Endothelial cell of umbilical vein (primary cell): Measurements from ENCODE around the gene GSTCD. TPM values are rescaled to one million over a fixed set of nuclear protein-coding genes. Genes with fewer than 3 reads are reported as not detected.

ENCODE experiments used
- BruUV-seq: library from RNA; stranded (reverse); fragments of 400-500 nt; replicated peaks from 2 replicates; lab custom pipeline; 2021; lab: Mats Ljungman, UMichigan
- CTCF ChIA-PET: fragments of 300-600, 350-600 bp; sonication (Branson Sonifier 250); formaldehyde crosslinking; loops from one replicate; lab custom pipeline; 2021; ENCODE audit warnings: antibody characterized with exemption, inconsistent platforms; lab: Charles Lee
- POLR2A ChIA-PET: fragments of 300-600, 350-600 bp; sonication (Branson Sonifier 250); formaldehyde crosslinking; loops from one replicate; lab custom pipeline; 2021; ENCODE audit warnings: antibody characterized with exemption, inconsistent platforms; lab: Charles Lee
- DNase-seq: peaks from one replicate; pipeline ENCODE4 v3.0.0-alpha.2; 2011; ENCODE audit warnings: low read depth, low spot score
- FAIRE-seq: peaks from 2 replicates; lab custom pipeline; 2011; peaks lifted over from hg19 to GRCh38; lab: Jason Lieb, UNC
- H2AFZ ChIP-seq: 2 replicates; pipeline ENCODE4 v1.6.0; 2012; ENCODE audit warnings: low read depth, low read length, control low read depth, inconsistent platforms
- H3K27ac ChIP-seq: 2 replicates; pipeline ENCODE4 v1.5.1; 2011; ENCODE audit warnings: low read depth, mild to moderate bottlenecking, control low read depth, low read length, moderate library complexity; ENCODE audit not compliant: insufficient read depth
- H3K27me3 ChIP-seq, 2 experiments: 2 replicates each; pipeline versions ENCODE4 v1.6.0 to v1.6.1; 2011; ENCODE audit warnings: low read length in 2 of 2, mixed read lengths in 1 of 2; ENCODE audit not compliant: control insufficient read depth in 2 of 2, insufficient read depth in 2 of 2
- H3K36me3 ChIP-seq, 2 experiments: 2 replicates in 1 of 2; 3 replicates in 1 of 2; pipeline ENCODE4 v1.5.1; 2011; ENCODE audit warnings: low read length in 2 of 2, mild to moderate bottlenecking in 1 of 2, moderate library complexity in 1 of 2; ENCODE audit not compliant: control insufficient read depth in 2 of 2, insufficient read depth in 2 of 2; ENCODE audit errors: extremely low read depth in 1 of 2
- H3K4me1 ChIP-seq: 3 replicates; pipeline ENCODE4 v1.5.1; 2011; ENCODE audit warnings: mild to moderate bottlenecking, low read length; ENCODE audit not compliant: control insufficient read depth, insufficient read depth; ENCODE audit errors: extremely low read depth
- H3K4me2 ChIP-seq: 2 replicates; pipeline ENCODE4 v1.6.1; 2011; ENCODE audit warnings: low read length, control low read depth, mixed read lengths; ENCODE audit not compliant: insufficient read depth
- H3K4me3 ChIP-seq, 3 experiments: fragments of 200-600 bp in 1 of 3; sonication (generic), shearing (Covaris generic) in 1 of 3; replicated peaks in 1 of 3; 2 replicates each; pipeline ENCODE4 v1.5.1; 2011 to 2016; ENCODE audit warnings: control low read depth in 3 of 3, low read length in 3 of 3, mild to moderate bottlenecking in 2 of 3, inconsistent platforms in 1 of 3, low read depth in 1 of 3, moderate library complexity in 1 of 3; ENCODE audit not compliant: insufficient read depth in 1 of 3
- H3K79me2 ChIP-seq: 2 replicates; pipeline ENCODE4 v1.6.0; 2012; ENCODE audit warnings: low read length, inconsistent platforms; ENCODE audit not compliant: control insufficient read depth, insufficient read depth
- H3K9ac ChIP-seq: replicated peaks from 2 replicates; pipeline ENCODE3; 2011; ENCODE audit warnings: low read length, control low read depth; ENCODE audit not compliant: insufficient read depth; ENCODE audit errors: extremely low read depth
- H3K9me1 ChIP-seq: replicated peaks from 3 replicates; pipeline ENCODE4 v1.6.0; 2011; ENCODE audit warnings: mild to moderate bottlenecking, low read length; ENCODE audit not compliant: control insufficient read depth, insufficient read depth; ENCODE audit errors: extremely low read depth
- H3K9me3 ChIP-seq: replicated peaks from 2 replicates; pipeline ENCODE4 v1.5.1; 2012; ENCODE audit warnings: low read length, inconsistent platforms; ENCODE audit not compliant: control insufficient read depth, insufficient read depth
- H4K20me1 ChIP-seq: replicated peaks from 2 replicates; pipeline ENCODE3; 2011; ENCODE audit warnings: mild to moderate bottlenecking, low read length; ENCODE audit not compliant: control insufficient read depth, insufficient read depth; ENCODE audit errors: extremely low read depth
- CTCF ChIP-seq, 2 donors: IDR thresholded peaks; 1 replicate in 1 of 2; 2 replicates in 1 of 2; pipeline ENCODE4 v1.5.1; 2011; ENCODE audit warnings: low read length in 2 of 2, mild to moderate bottlenecking in 2 of 2, moderate library complexity in 2 of 2, control low read depth in 1 of 2, inconsistent platforms in 1 of 2, low read depth in 1 of 2; ENCODE audit not compliant: insufficient read depth in 1 of 2; ENCODE audit errors: extremely low read depth in 1 of 2
- EZH2 ChIP-seq: IDR thresholded peaks from 2 replicates; pipeline ENCODE4 v1.6.1; 2012; ENCODE audit warnings: borderline replicate concordance, low read depth, mild to moderate bottlenecking, moderate library complexity, low read length, inconsistent platforms; ENCODE audit not compliant: severe bottlenecking
- FOS ChIP-seq: IDR thresholded peaks from 2 replicates; pipeline ENCODE4 v1.6.1; 2011; ENCODE audit warnings: mild to moderate bottlenecking, low read length, moderate library complexity, borderline replicate concordance; ENCODE audit not compliant: insufficient read depth
- GATA2 ChIP-seq: IDR thresholded peaks from 2 replicates; pipeline ENCODE4 v1.7.0; 2011; ENCODE audit warnings: low read depth, mild to moderate bottlenecking, moderate library complexity, mixed read lengths, low read length; ENCODE audit not compliant: insufficient read length, insufficient read depth
- JUN ChIP-seq: IDR thresholded peaks from 2 replicates; pipeline ENCODE4 v1.6.1; 2011; ENCODE audit warnings: borderline replicate concordance, low read depth; ENCODE audit not compliant: insufficient read length, insufficient read depth
- MAX ChIP-seq: IDR thresholded peaks from 2 replicates; pipeline ENCODE4 v1.6.1; 2011; ENCODE audit not compliant: insufficient read depth, insufficient read length
- MYC ChIP-seq: IDR thresholded peaks from one replicate; pipeline ENCODE4 v1.6.1; 2011; ENCODE audit warnings: mild to moderate bottlenecking, low read depth, low read length
- POLR2A ChIP-seq: IDR thresholded peaks from 2 replicates; pipeline ENCODE4 v1.6.1; 2012; ENCODE audit warnings: low read depth, mild to moderate bottlenecking, control low read depth, low read length
- POLR2AphosphoS5 ChIP-seq: IDR thresholded peaks from 2 replicates; pipeline ENCODE4 v1.6.1; 2012; ENCODE audit warnings: low read depth, mild to moderate bottlenecking, control low read depth, low read length, moderate library complexity; ENCODE audit not compliant: insufficient read depth
- dilution Hi-C: fragments of 300-500 bp; cut with MboI; formaldehyde crosslinking; loops from one replicate; pipeline ENCODE4 v1.15.0; 2019; ENCODE audit warnings: low sequenced_read_pairs; ENCODE audit not compliant: extremely low pct_ligation_motif_present
- intact Hi-C: fragments of 100-400 bp; cut with micrococcal nuclease; formaldehyde crosslinking; loops from one replicate; pipeline ENCODE4 v1.10.0; 2022
- polyA plus RNA-seq, 4 experiments: library from polyadenylated mRNA; depleted of rRNA in 3 of 4; stranded (reverse) in 3 of 4; unstranded in 1 of 4; fragments of >200 nt; gene quantifications; 2 replicates each; pipeline versions ENCODE4 v1.2.1 to v1.2.3, GENCODE V29; 2011 to 2012; ENCODE audit warnings: missing spikeins in 1 of 4
- total RNA-seq: library from RNA; stranded (reverse); gene quantifications from 2 replicates; pipeline ENCODE4 v1.2.3, GENCODE V29; 2021

Gene GSTCD
- total and polyA plus RNA-seq, 2 donors (not counting 3 experiments of a cell fraction or from before 2014, with no cell fraction given): 3.3 to 11.3 TPM

GRCh38 chr4:105679186-105679585, 29.4 kb upstream of the GSTCD start:
- no peak overlapping the region for H3K9ac ChIP-seq
- TF ChIP-seq POLR2AphosphoS5: no peak
- TF ChIP-seq FOS: no peak
- no peak for TF ChIP-seq GATA2
- TF ChIP-seq MAX: no peak
- TF ChIP-seq EZH2: no peak
- CTCF ChIA-PET: interaction anchor here (1.0 to 1.5 kb wide), 2 partner anchors 14 to 587 kb away, joined by 3 to 4 read pairs; no protein-coding TSS in a partner anchor
- intact Hi-C loops: no loop called here
- POLR2A ChIA-PET: no interaction called here
- H3K4me3 ChIP-seq: no peak overlapping the region
- no peaks in the 10 kb centered on the region for H3K9me3 ChIP-seq
- H4K20me1 ChIP-seq: no peaks in the 10 kb centered on the region
- dilution Hi-C loops: no loop called here
- H3K4me2 ChIP-seq: no peak overlapping the region
- DNase-seq: peak; percentile 60
- H2AFZ ChIP-seq: no peak overlapping the region
- H3K36me3 ChIP-seq: peaks cover 0 to 6% of the 10 kb centered on the region in 2 experiments
- no peak overlapping the region for H3K27ac ChIP-seq
- H3K9me1 ChIP-seq: no peaks in the 10 kb centered on the region
- no peaks in the 10 kb centered on the region for H3K79me2 ChIP-seq
- H3K27me3 ChIP-seq: no peaks in the 10 kb centered on the region
- no TSS peak for BruUV-seq
- no peak for FAIRE-seq
- H3K4me1 ChIP-seq: peaks cover 3% of the 10 kb centered on the region

DNA sequence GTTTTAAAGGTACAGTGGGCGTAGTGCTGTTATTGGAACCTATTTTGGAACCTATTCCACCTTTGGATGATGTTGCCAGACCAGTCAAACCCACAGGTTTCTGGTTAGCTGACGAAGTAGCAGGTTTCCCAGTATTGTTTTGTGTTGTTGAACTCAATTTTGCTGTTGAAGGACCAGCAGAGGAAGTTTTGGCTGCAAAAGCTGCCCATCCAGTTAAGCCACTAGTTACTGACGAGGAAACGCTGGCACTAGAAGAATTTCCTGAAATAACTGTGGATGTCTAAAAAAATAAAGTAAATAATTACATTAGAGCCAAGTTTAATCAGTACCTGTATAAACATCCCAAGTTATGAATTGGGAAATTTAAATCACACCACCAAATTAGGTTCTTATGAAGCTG, 25.5 kb upstream of the GSTCD start:
- CTCF ChIA-PET: interaction anchor here (0.8 kb wide), 1 partner anchor 13 kb away, joined by 3 read pairs; no protein-coding TSS in a partner anchor
- FAIRE-seq: no peak

More for the DNA sequence above, 25.5 kb upstream of the GSTCD start:
- POLR2A ChIA-PET: no interaction called here
- Histone ChIP-seq H3K4me1 (peaks cover 3% of the 10 kb centered on the region), H3K36me3 (peaks cover 2 to 6% of the 10 kb centered on the region in 2 experiments), H3K9me1 (no peaks in the 10 kb centered on the region), H3K4me3 (no peak overlapping the region), H4K20me1 (no peaks in the 10 kb centered on the region), H2AFZ (no peak overlapping the region), H3K79me2 (no peaks in the 10 kb centered on the region), H3K9ac (no peak overlapping the region), H3K4me2 (no peak overlapping the region), H3K27ac (no peak overlapping the region), H3K27me3 (no peaks in the 10 kb centered on the region), H3K9me3 (no peaks in the 10 kb centered on the region)
- intact Hi-C loops (no loop called here), dilution Hi-C loops (no loop called here)
- DNase-seq: peak; percentile 61
- no peak for TF ChIP-seq CTCF (IDR thresholded peaks at IDR 0.05; ENCODE audit: extremely low read depth in 1 of 2, insufficient read depth in 1 of 2, low read depth in 1 of 2, low read length in 2 of 2)
- TF ChIP-seq MYC: no peak
- no peak for TF ChIP-seq MAX
- no peak for TF ChIP-seq JUN
- no peak for TF ChIP-seq EZH2
- TF ChIP-seq POLR2A: no peak
- TF ChIP-seq POLR2AphosphoS5: no peak
- no peak for TF ChIP-seq FOS
- TF ChIP-seq GATA2: no peak
- BruUV-seq: no TSS peak
